ENCODE results near the gene ODAD4. TPM values are rescaled to one million over a fixed set of nuclear protein-coding genes. Genes with fewer than 3 reads are reported as not detected.

ODAD4 gene
- total and polyA plus RNA-seq, 2 donors from 2014 or later, result 4.6 to 6.0 TPM

- DNase-seq, result no peak
- H3K9me3 ChIP-seq (ENCODE audit: control insufficient read depth in 2 of 3, insufficient read depth in 1 of 3, low read length in 3 of 3), result no peaks in the 10 kb centered on the region
- H3K36me3 ChIP-seq (ENCODE audit: control insufficient read depth in 2 of 3, insufficient read depth in 3 of 3, low read length in 3 of 3), result peaks cover 4 to 40% (median 25%) of the 10 kb centered on the region in 3 donors
- H3K27ac ChIP-seq (ENCODE audit: low read depth in 2 of 2, low read length in 2 of 2), result peak overlapping the region in 1 of 2 donors; percentile 46
- H3K4me1 ChIP-seq (ENCODE audit: control insufficient read depth in 2 of 3, insufficient read depth in 2 of 3, low read depth in 1 of 3, low read length in 3 of 3), result peaks cover 0 to 34% (median 29%) of the 10 kb centered on the region in 3 donors
- FAIRE-seq, result no peak
- peak overlapping the region in 1 of 3 donors; percentile 27 for H3K4me3 ChIP-seq (ENCODE audit: low read length in 3 of 3)
- H3K27me3 ChIP-seq (ENCODE audit: control insufficient read depth, insufficient read depth, low read length), result no peaks in the 10 kb centered on the region
- intact Hi-C loops (cut with DNase I), result no loop called here
- TF ChIP-seq, protein P1, sequence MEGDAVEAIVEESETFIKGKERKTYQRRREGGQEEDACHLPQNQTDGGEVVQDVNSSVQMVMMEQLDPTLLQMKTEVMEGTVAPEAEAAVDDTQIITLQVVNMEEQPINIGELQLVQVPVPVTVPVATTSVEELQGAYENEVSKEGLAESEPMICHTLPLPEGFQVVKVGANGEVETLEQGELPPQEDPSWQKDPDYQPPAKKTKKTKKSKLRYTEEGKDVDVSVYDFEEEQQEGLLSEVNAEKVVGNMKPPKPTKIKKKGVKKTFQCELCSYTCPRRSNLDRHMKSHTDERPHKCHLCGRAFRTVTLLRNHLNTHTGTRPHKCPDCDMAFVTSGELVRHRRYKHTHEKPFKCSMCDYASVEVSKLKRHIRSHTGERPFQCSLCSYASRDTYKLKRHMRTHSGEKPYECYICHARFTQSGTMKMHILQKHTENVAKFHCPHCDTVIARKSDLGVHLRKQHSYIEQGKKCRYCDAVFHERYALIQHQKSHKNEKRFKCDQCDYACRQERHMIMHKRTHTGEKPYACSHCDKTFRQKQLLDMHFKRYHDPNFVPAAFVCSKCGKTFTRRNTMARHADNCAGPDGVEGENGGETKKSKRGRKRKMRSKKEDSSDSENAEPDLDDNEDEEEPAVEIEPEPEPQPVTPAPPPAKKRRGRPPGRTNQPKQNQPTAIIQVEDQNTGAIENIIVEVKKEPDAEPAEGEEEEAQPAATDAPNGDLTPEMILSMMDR (IDR thresholded peaks at IDR 0.05; ENCODE audit: borderline replicate concordance, extremely low read depth, insufficient read depth), result no peak
- H3K9ac ChIP-seq (ENCODE audit: low read length in 3 of 3), result no peak overlapping the region
Measured at GRCh38 chr17:41913798-41914197, 16.6 kb upstream of the ODAD4 start.

GRCh38 chr17:41914358-41914766, 16.1 kb upstream of the ODAD4 start:
- FAIRE-seq (no peak), DNase-seq (peak in 3 of 5 donors; percentile 8 to 42 (median 26))
- Histone ChIP-seq H3K27ac (ENCODE audit: low read depth in 2 of 2, low read length in 2 of 2) (peak overlapping the region; percentile 20 to 46), H3K4me3 (ENCODE audit: low read length in 3 of 3) (peak overlapping the region in 1 of 3 donors; percentile 27), H3K9ac (ENCODE audit: low read length in 3 of 3) (no peak overlapping the region), H3K27me3 (ENCODE audit: control insufficient read depth, insufficient read depth, low read length) (no peaks in the 10 kb centered on the region), H3K9me3 (ENCODE audit: control insufficient read depth in 2 of 3, insufficient read depth in 1 of 3, low read length in 3 of 3) (no peaks in the 10 kb centered on the region), H3K4me1 (ENCODE audit: control insufficient read depth in 2 of 3, insufficient read depth in 2 of 3, low read depth in 1 of 3, low read length in 3 of 3) (peaks cover 0 to 32% (median 30%) of the 10 kb centered on the region in 3 donors), H3K36me3 (ENCODE audit: control insufficient read depth in 2 of 3, insufficient read depth in 3 of 3, low read length in 3 of 3) (peaks cover 4 to 39% (median 25%) of the 10 kb centered on the region in 3 donors)
- TF ChIP-seq, protein P1 (IDR thresholded peaks at IDR 0.05; ENCODE audit: borderline replicate concordance, extremely low read depth, insufficient read depth), result no peak
- intact Hi-C loops (cut with DNase I), result no loop called here

DNA sequence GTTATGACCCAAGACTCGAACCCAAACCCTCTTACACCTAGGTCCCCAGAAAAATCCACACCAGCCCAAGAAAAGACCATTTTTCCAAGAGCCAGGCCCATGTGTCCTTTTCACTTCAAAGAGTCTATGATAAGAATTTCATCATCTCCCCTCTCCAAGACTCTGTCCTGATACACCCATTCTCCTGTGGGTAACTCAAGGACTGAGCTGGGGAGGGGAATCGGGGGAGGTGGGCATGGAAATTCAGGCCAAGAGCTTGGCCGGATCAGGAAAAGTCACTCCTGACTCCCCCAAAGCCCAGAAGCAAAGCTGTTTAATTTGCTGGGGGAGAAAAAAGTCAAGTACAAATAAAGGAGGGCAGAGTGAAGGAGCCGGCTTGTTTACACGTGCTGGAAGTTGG, 15.4 kb upstream of the ODAD4 start:
- intact Hi-C loops (cut with DNase I), result no loop called here

More for the DNA sequence above, 15.4 kb upstream of the ODAD4 start:
- Histone ChIP-seq H3K4me3 (ENCODE audit: low read length in 3 of 3) (peak overlapping the region in 1 of 3 donors; percentile 0), H3K4me1 (ENCODE audit: control insufficient read depth in 2 of 3, insufficient read depth in 2 of 3, low read depth in 1 of 3, low read length in 3 of 3) (peaks cover 0 to 32% (median 31%) of the 10 kb centered on the region in 3 donors), H3K27me3 (ENCODE audit: control insufficient read depth, insufficient read depth, low read length) (no peaks in the 10 kb centered on the region), H3K36me3 (ENCODE audit: control insufficient read depth in 2 of 3, insufficient read depth in 3 of 3, low read length in 3 of 3) (peaks cover 4 to 33% (median 22%) of the 10 kb centered on the region in 3 donors), H3K27ac (ENCODE audit: low read depth in 2 of 2, low read length in 2 of 2) (peak overlapping the region; percentile 20 to 46), H3K9me3 (ENCODE audit: control insufficient read depth in 2 of 3, insufficient read depth in 1 of 3, low read length in 3 of 3) (no peaks in the 10 kb centered on the region), H3K9ac (ENCODE audit: low read length in 3 of 3) (no peak overlapping the region)
- FAIRE-seq (no peak), DNase-seq (no peak)
- TF ChIP-seq, protein P1 (IDR thresholded peaks at IDR 0.05; ENCODE audit: borderline replicate concordance, extremely low read depth, insufficient read depth), result no peak

Measured in kidney (tissue), 14 donors.